Superior temporal gyrus (tissue), 1 donor: ENCODE data around the gene DNM1L.
"Not testable (repeated sequence)": the region's sequence is repeated elsewhere in the genome, so short reads cannot be mapped to it uniquely, and the experiment has no call there.

ENCODE experiments used
- DNase-seq: peaks from one replicate; pipeline ENCODE4 v3.0.0-alpha.2; 2016; ENCODE audit errors: extremely low spot score

Gene DNM1L

DNA sequence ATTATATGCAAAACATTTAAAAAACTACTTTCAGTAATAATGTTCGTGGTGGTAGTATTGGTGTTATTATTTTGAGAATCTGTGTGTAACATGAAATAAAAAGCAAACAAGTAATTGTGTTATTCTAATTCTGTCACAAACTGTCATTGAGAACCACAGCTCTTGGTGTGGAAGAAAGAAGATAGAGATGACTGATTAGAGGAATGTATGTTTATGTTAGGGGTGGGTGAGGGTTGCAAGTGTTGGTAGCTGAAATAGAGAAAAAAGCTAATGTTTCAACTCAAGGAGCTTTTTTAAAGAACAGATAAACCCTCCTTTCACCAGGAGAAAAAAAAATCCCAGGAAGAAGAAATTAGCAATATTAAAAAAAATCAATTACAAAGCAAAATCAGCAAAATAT is 18.3 kb downstream of the DNM1L start:
- DNase-seq, result no peak

GRCh38 chr12:32698285-32698684 is 19.2 kb downstream of the DNM1L start:
- no peak for DNase-seq

DNA sequence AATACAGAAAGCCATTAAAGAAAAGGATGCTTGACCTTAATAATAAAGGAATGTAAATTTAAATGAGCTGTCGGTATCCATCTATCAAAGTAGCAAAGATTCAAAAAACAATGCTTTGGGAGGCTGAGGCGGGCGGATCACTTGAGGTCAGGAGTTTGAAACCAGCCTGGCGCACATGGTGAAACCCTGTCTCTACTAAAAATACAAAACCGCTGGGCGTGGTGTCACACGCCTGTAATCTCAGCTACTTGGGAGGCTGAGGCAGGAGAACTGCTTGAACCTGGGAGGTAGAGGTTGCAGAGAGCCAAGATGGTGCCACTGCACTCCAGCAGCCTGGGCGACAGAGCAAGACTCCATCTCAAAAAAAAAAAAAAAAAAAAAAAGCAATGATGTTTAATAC is 20.3 kb downstream of the DNM1L start:
- not testable (repeated sequence) for DNase-seq

DNA sequence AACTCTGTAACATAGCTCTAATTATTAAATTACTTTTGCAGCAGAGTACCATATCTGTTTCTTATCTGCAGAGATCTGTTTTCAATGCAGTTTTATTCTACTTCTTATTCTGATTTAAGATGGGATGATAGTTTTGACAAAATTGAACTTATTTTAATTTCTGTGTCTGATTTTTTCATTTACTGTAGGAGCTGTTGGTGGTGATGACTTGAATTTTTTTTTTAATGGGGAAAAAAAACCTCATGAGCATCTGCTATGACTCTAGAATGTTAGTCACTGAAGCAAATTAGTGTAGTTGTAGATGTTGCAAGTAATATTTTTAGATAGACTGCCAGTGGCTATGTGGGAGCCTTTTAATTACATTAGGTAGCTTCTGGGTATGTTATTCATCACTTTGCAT is 23.4 kb downstream of the DNM1L start:
- no peak for DNase-seq

GRCh38 chr12:32702946-32703345 is 23.8 kb downstream of the DNM1L start:
- DNase-seq, result no peak

DNA sequence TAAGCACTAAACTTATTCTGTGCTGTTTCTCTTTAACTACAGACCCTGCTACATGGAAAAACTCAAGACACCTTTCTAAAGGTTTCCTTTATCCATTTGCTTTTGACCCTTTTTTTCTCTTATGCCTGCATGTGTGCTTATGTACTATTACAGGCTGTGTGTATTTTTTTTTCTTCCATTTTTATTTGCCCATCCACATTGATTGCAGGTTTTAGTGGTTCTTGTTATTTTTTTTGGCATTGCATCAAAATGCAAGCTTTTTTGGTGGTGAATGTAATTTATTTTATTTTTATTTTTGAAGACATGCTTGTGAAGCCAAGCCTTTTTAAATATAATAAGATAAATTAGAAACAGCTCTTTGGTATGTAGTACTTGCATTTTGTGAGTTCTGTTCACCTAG is 26.7 kb downstream of the DNM1L start:
- no peak for DNase-seq

GRCh38 chr12:32706335-32707024 is 27.4 kb downstream of the DNM1L start:
- DNase-seq, result no peak

GRCh38 chr12:32708926-32709325 is 29.8 kb downstream of the DNM1L start:
- no peak for DNase-seq

DNA sequence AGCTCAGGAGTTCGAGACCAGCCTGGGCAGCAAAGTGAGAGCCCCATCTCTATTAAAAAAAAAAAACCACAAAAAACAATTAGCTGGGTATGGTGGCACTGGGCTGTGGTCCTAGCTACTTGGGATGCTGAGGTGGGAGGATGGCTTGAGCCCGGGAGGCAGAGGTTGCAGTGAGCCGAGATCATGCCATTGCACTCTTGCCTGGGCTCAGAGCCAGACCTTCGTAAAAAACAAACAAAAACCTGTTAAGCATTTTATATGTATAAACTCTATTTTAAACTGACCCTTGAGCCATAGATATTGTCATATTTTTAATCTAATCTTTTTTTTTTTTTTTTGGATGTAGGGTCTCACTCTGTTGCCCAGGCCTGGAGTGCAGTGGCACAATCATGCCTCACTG is 35.7 kb downstream of the DNM1L start:
- no peak for DNase-seq

DNA sequence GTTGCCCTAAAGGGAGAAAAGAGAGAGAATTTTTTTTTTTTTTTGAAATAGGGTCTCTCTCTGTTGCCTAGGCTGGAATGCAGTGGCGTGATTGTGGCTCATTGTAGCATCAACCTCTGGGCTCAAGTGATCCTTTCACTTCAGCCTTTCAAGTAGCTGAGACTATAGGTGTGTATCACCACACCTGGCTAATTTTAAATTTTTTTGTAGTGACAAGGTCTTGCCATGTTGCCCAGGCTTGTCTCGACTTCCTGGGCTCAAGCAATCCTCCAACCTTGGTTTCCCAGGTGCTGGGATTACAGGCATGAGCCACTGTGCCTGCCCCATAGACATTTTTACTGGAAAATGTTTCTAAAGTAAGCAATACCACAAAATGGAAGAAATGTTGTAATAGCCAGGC is 39.8 kb downstream of the DNM1L start:
- DNase-seq, result no peak

DNA sequence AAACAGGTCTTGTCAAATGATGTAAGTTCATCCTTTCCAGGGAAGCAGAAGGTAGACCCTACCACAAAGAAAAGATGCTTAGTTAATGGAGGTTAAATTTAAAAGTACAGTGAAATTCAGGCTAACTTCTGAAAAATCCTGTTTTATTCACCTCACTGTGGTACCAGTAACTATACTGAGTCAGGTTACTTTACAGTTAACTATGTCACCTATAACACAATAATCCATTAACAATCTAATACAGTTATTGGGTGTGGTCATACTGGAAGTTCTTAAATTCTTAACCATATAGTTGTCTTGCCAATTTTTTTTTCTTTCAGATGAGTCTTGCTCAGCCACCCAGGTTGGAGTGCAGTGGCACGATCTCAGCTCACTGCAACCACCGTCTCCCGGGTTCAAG is 46.2 kb downstream of the DNM1L start:
- not testable (repeated sequence) for DNase-seq

GRCh38 chr12:32726286-32726685 is 47.2 kb downstream of the DNM1L start:
- DNase-seq, result no peak

DNA sequence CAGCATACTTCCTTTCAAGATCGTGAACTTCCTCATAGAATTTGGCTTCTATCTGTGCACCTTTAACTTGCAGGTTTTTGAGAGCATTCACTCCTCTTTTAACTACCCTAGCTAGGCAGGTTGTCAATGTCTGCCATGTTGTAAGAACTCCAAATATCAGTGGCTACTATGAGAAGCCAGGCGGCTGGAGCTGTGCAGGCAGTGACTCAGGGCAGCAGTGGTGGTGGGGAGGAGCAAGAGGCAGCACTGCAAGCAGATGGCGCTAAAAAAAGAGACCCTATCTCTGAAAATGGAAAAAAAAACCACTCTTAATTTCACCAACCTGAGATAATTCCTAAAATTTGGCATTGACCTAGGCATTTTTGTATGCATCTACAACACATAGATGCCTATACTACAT is 48.1 kb downstream of the DNM1L start:
- no peak for DNase-seq

DNA sequence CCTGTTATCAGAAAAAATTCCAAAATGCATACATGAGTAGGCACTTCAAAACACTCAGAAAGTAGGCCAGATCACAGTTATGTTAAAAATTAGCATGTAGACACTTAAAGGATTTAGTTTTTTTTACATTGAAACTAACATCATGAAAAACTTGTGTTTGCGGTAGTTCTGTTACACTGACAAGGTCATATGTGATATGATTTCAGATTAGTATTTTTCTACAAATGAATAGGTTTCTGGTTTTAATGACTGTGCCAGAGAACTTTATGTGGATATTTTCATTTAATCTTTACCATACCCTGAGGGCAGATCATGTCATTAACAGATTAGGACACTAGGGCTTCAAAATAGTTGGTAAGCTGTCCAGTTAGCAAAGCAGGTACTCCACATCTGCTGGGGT is 55.9 kb downstream of the DNM1L start:
- DNase-seq, result no peak

- no peak for DNase-seq
Measured at GRCh38 chr12:32736445-32736844, 57.3 kb downstream of the DNM1L start.

GRCh38 chr12:32737715-32738114 is 58.6 kb downstream of the DNM1L start:
- no peak for DNase-seq

DNA sequence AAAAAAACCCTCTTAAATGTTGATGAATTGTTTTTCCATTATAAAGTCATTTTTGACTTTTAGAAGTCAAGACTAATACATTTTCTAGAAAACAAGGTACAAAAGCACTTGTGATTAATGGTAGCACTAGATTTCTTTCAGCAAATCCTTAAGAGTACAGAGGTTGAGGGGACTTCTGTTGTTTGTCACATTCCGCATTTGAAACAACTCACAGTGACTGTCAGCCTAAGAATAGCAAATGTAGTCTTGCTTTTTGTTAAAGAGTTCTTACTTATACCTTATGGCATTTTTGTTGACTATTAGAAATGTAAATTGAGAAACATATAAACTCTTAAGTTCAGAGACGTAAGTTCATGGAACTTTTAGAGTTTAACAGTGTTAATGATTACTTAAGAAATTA is 60.2 kb downstream of the DNM1L start:
- DNase-seq, result no peak

GRCh38 chr12:32742133-32742532 is 63.0 kb downstream of the DNM1L start:
- no peak for DNase-seq

DNA sequence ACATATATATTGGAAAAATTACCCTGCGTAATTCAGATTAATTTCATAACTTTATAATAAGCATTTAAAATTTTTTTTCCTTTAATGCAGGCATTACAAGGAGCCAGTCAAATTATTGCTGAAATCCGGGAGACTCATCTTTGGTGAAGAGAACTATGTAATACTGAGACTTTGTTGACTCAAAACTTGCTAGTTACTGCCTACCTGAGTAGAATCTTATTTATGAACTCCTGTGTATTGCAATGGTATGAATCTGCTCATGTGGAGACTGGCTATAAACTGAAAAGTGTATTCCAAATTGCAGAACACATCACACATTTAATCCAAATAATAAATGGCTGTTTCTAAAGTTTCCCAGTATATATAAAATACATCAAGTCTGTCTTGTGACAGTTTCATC is 64.2 kb downstream of the DNM1L start:
- no peak for DNase-seq

DNA sequence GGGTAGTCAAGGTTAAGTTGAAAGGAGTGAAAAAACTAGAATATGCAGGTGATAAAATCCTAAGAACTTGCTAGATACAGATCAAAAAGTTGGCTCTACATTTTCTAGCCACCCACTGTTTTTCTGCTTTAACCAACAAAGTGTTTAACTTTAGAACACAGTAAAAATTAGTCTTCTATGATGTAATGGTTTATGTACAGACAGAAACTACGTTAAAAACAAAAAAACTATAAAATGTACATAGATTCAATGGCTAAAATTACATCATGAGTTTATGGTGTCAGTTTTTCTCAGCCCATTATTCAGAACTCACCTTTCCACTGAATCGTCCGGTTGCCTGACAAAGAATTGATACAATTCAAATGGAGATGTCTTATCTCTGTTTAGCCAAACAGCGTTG is 74.5 kb downstream of the DNM1L start:
- no peak for DNase-seq

- no peak for DNase-seq
Measured at GRCh38 chr12:32754111-32754510, 75.0 kb downstream of the DNM1L start.

GRCh38 chr12:32755051-32755653 is 76.1 kb downstream of the DNM1L start:
- no peak for DNase-seq

- peak; percentile 98 for DNase-seq
Measured at GRCh38 chr12:32755654-32756475, 76.8 kb downstream of the DNM1L start, which contains the start of gene YARS2. TSS of gene YARS2 (minus strand) at chr12:32755897. CDS start at chr12:32755874, 23 bp downstream.
